Suprapubic skin (tissue), 4 donors: Measurements from ENCODE around the gene ZNF426. TPM values are rescaled to one million over a fixed set of nuclear protein-coding genes. Genes with fewer than 3 reads are reported as not detected.

Source experiments
- DNase-seq, 2 donors: peaks; one replicate each; pipeline ENCODE4 v3.0.0-alpha.2; 2019; ENCODE audit warnings: low spot score in 2 of 2
- H3K27ac ChIP-seq: fragments of 200-600 bp; sonication (generic); one replicate; pipeline ENCODE4 v1.5.1; 2019
- H3K27me3 ChIP-seq: fragments of 200-600 bp; sonication (generic); one replicate; pipeline ENCODE4 v1.5.1; 2019
- H3K36me3 ChIP-seq: fragments of 200-600 bp; sonication (generic); one replicate; pipeline ENCODE4 v1.5.1; 2019
- H3K4me1 ChIP-seq: fragments of 200-600 bp; sonication (generic); one replicate; pipeline ENCODE4 v1.5.1; 2019
- H3K4me3 ChIP-seq: fragments of 200-600 bp; sonication (generic); one replicate; pipeline ENCODE4 v1.5.1; 2019; ENCODE audit warnings: mild to moderate bottlenecking
- H3K9me3 ChIP-seq: fragments of 200-600 bp; sonication (generic); one replicate; pipeline ENCODE4 v1.5.1; 2019
- CTCF ChIP-seq, 2 donors: fragments of 200-600 bp in 1 of 2; fragments of 450-650 bp in 1 of 2; sonication (generic) in 1 of 2; IDR thresholded peaks; one replicate each; pipeline ENCODE4 v1.5.1; 2016 to 2019; ENCODE audit warnings: antibody characterized with exemption in 2 of 2, mild to moderate bottlenecking in 1 of 2, moderate library complexity in 1 of 2
- EP300 ChIP-seq: sonication (generic); formaldehyde crosslinking; IDR thresholded peaks from one replicate; pipeline ENCODE4 v1.6.1; 2017; ENCODE audit warnings: antibody characterized with exemption
- POLR2A ChIP-seq, 2 donors: fragments of 450-650 bp; IDR thresholded peaks; one replicate each; pipeline ENCODE4 v1.6.1; 2017; ENCODE audit warnings: antibody characterized with exemption in 2 of 2, mild to moderate bottlenecking in 2 of 2, moderate library complexity in 2 of 2
- POLR2AphosphoS5 ChIP-seq, 3 donors: sonication (generic); formaldehyde crosslinking; IDR thresholded peaks; one replicate each; pipeline ENCODE4 v1.6.1; 2017; ENCODE audit warnings: antibody characterized with exemption in 3 of 3
- WGBS: methylation state at CpG from one replicate; pipeline ENCODE4 v1.1.5; 2018; 5-methylcytosine and 5-hydroxymethylcytosine counted together
- total RNA-seq, 4 donors: library from RNA; depleted of rRNA; stranded (reverse); fragments of >200 nt; gene quantifications; one replicate each; pipeline ENCODE4 v1.1.0, GENCODE V29; 2016

ZNF426 gene
- total RNA-seq, 4 donors from 2014 or later, result 8.6 to 12.6 (median 10.9) TPM

- no peak for TF ChIP-seq POLR2A (IDR thresholded peaks at IDR 0.05)
- TF ChIP-seq POLR2AphosphoS5 (IDR thresholded peaks at IDR 0.05), result no peak
- no peak for TF ChIP-seq CTCF (IDR thresholded peaks at IDR 0.05)
- TF ChIP-seq EP300, result no peak
- Histone ChIP-seq H3K4me3 (no peak overlapping the region), H3K4me1 (peaks cover 6% of the 10 kb centered on the region), H3K9me3 (peaks cover 18% of the 10 kb centered on the region), H3K27me3 (no peaks in the 10 kb centered on the region), H3K36me3 (peaks cover 60% of the 10 kb centered on the region), H3K27ac (no peak overlapping the region)
- DNase-seq, result no peak
- WGBS, result 94% methylated on average over 4 of the region's 4 CpGs
Measured at GRCh38 chr19:9535934-9536333, 2.5 kb downstream of the ZNF426 start.

DNA sequence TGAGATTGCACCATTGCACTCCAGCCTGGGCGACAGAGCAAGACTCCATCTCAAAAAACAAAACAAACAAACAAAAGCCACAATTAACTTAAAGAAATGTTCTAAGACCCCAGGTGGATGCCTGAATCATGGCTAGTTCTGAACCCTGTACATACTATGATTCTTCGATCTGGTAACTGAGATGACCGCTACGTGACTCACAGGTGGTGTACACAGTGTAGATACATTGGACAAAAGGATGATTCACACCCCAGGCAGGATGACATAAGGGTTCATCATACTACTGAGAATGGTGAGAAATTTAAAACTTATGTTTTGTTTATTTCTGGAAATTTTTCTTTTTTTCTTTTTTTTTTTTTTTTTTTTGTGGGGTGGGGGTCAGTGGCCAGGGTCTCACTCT lies 6.5 kb downstream of the ZNF426 start:
- DNase-seq, result no peak
- TF ChIP-seq POLR2AphosphoS5 (IDR thresholded peaks at IDR 0.05) (no peak), CTCF (IDR thresholded peaks at IDR 0.05) (no peak), POLR2A (IDR thresholded peaks at IDR 0.05) (no peak), EP300 (no peak)
- Histone ChIP-seq H3K36me3 (peaks cover 100% of the 10 kb centered on the region), H3K27ac (no peak overlapping the region), H3K4me3 (no peak overlapping the region), H3K27me3 (no peaks in the 10 kb centered on the region), H3K9me3 (peaks cover 51% of the 10 kb centered on the region), H3K4me1 (no peaks in the 10 kb centered on the region)
- 86% methylated on average over 4 of the region's 4 CpGs for WGBS

- Histone ChIP-seq H3K27me3 (no peaks in the 10 kb centered on the region), H3K4me3 (no peak overlapping the region), H3K27ac (no peak overlapping the region), H3K36me3 (peaks cover 75% of the 10 kb centered on the region), H3K9me3 (peaks cover 69% of the 10 kb centered on the region), H3K4me1 (no peaks in the 10 kb centered on the region)
- TF ChIP-seq EP300 (no peak), POLR2A (IDR thresholded peaks at IDR 0.05) (no peak), CTCF (IDR thresholded peaks at IDR 0.05) (no peak), POLR2AphosphoS5 (IDR thresholded peaks at IDR 0.05) (no peak)
- DNase-seq, result no peak
- WGBS, result 96% methylated on average over 5 of the region's 5 CpGs
Measured at GRCh38 chr19:9528757-9529336, 9.6 kb downstream of the ZNF426 start.

GRCh38 chr19:9523885-9524474 lies 14.5 kb downstream of the ZNF426 start:
- Histone ChIP-seq H3K9me3 (peaks cover 83% of the 10 kb centered on the region), H3K4me3 (no peak overlapping the region), H3K36me3 (peaks cover 31% of the 10 kb centered on the region), H3K27me3 (no peaks in the 10 kb centered on the region), H3K4me1 (no peaks in the 10 kb centered on the region), H3K27ac (no peak overlapping the region)
- DNase-seq, result no peak
- TF ChIP-seq POLR2A (IDR thresholded peaks at IDR 0.05) (no peak), CTCF (IDR thresholded peaks at IDR 0.05) (no peak), POLR2AphosphoS5 (IDR thresholded peaks at IDR 0.05) (no peak), EP300 (no peak)
- WGBS, result 97% methylated on average over 1 of the region's 1 CpG

DNA sequence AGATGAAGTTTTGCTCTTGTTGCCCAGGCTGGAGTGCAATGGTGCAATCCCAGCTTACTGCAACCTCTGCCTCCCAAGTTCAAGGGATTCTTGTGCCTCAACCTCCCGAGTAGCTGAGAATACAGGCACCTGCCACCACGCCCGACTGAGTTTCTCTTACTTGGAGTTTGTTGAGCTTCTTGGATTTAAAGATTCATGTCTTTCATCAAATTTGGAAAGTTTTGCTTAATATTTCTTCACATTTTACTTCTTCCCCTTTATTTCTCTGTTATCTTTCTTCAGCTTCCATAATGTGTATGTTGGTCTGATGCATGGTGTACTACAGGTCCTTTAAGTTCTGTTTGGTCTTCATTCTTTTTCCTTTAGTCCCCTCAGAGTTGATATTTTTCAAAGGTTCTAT lies 31.2 kb downstream of the ZNF426 start:
- Histone ChIP-seq H3K36me3 (no peaks in the 10 kb centered on the region), H3K27ac (no peak overlapping the region), H3K4me3 (no peak overlapping the region), H3K27me3 (no peaks in the 10 kb centered on the region), H3K4me1 (no peaks in the 10 kb centered on the region), H3K9me3 (peaks cover 47% of the 10 kb centered on the region)
- DNase-seq, result no peak
- TF ChIP-seq EP300 (no peak), CTCF (IDR thresholded peaks at IDR 0.05) (no peak), POLR2AphosphoS5 (IDR thresholded peaks at IDR 0.05) (no peak), POLR2A (IDR thresholded peaks at IDR 0.05) (no peak)
- WGBS, result 87% methylated on average over 3 of the region's 3 CpGs
